Epithelial cell of proximal tubule (primary cell): ENCODE results near the gene ANKLE2. TPM values are rescaled to one million over a fixed set of nuclear protein-coding genes. Genes with fewer than 3 reads are reported as not detected.
"Not testable (repeated sequence)": the region's sequence is repeated elsewhere in the genome, so short reads cannot be mapped to it uniquely, and the experiment has no call there.

Source experiments
- DNase-seq: peaks from one replicate; pipeline ENCODE4 v3.0.0-alpha.2; 2011; ENCODE audit warnings: low read depth
- H3K4me3 ChIP-seq: 2 replicates; pipeline ENCODE4 v1.5.1; 2011; ENCODE audit warnings: low read depth, mild to moderate bottlenecking, low read length
- total RNA-seq: library from RNA; depleted of rRNA; stranded (reverse); fragments of >200 nt; gene quantifications from 2 replicates; pipeline ENCODE4 v1.2.3, GENCODE V29; 2015
- TF ChIP-seq, protein P1 (sequence below): conservative IDR thresholded peaks from 2 replicates; pipeline ENCODE4 v1.5.1; 2012; ENCODE audit warnings: low read depth, mild to moderate bottlenecking, low read length

ANKLE2 gene
- total RNA-seq, 1 donor from 2014 or later: 111 TPM

DNA sequence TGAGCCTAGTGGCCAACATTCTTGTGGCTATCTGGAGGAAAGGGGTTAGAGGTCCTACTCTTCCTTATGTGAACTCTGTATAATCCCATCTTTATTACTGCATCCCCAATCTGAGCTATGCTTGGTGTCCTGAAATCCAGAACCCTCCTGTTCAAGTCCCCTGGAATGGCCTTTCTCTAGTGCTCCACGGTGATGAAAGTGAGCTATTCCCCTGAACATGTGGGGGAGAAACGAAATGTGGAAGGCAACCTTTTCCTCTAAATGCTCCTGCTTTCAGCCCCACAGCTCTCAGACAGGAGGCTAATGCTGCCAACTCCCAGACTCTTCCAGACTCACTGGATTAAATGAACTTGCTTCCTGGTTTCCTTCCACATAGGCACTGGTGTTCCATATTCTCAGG is 53.5 kb downstream of the ANKLE2 start:
- no peak overlapping the region for H3K4me3 ChIP-seq
- TF ChIP-seq, protein P1, sequence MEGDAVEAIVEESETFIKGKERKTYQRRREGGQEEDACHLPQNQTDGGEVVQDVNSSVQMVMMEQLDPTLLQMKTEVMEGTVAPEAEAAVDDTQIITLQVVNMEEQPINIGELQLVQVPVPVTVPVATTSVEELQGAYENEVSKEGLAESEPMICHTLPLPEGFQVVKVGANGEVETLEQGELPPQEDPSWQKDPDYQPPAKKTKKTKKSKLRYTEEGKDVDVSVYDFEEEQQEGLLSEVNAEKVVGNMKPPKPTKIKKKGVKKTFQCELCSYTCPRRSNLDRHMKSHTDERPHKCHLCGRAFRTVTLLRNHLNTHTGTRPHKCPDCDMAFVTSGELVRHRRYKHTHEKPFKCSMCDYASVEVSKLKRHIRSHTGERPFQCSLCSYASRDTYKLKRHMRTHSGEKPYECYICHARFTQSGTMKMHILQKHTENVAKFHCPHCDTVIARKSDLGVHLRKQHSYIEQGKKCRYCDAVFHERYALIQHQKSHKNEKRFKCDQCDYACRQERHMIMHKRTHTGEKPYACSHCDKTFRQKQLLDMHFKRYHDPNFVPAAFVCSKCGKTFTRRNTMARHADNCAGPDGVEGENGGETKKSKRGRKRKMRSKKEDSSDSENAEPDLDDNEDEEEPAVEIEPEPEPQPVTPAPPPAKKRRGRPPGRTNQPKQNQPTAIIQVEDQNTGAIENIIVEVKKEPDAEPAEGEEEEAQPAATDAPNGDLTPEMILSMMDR: no peak
- no peak for DNase-seq

DNA sequence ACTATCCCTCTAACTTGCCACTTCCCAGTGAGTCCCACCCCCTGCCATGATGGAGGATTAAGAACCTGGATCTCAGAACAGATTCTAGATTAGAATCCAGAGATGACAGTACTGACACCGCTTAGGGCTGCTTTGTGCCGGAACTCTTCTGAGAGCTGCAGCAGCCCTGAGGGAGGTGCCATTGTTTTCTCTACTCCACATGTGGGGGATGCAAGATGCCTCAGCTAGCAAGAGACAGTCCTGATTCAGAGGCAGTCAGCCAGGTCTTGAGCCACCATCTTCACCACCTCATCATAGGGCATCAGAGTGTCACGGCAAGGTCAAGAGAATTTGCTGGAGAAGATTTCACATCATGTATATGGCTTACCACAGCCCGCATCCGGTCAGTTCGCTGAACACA is 54.4 kb downstream of the ANKLE2 start:
- H3K4me3 ChIP-seq: no peak overlapping the region
- TF ChIP-seq, protein P1: no peak
- DNase-seq: no peak

DNA sequence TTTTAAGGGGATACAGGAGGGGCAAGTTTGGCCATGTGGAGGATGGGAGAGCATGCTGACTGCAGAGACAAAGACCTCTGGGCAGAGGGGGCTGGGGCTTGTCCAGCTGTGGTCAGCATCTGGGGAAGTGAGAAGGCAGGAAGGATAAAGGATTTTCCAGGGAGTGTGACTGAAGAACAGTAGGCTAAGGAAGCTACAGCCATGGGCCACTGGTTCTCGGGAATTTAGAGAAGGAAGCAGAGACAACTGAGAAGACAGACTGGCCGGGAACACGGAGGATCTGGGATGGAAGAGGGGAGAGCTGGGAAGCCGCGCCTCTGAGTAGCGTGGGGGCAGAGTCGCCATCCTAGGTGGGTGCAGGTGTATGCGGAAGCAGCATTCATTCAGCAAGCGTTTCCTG is 58.0 kb downstream of the ANKLE2 start:
- DNase-seq: no peak
- TF ChIP-seq, protein P1: no peak
- no peak overlapping the region for H3K4me3 ChIP-seq

DNA sequence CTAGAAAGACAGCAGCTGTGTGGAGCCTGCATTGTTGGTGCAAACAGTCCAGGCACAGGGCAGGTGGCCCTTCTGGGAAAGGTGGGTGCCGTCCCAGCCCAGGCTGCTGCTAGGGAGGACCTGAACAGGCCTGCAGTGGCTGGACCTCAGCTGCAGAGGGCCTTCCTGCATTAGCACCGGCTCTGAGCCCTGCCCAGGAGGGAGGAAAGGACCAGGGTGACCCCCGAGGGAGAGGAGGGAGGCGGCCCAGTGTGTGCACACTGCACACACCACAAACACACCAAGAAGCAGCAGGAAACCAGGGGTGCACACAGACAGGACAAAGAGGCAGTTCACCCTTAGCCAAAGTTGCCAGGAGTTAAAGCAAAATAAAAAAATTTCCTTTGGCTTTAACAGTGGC is 59.0 kb downstream of the ANKLE2 start:
- TF ChIP-seq, protein P1: no peak
- DNase-seq: no peak
- H3K4me3 ChIP-seq: no peak overlapping the region

DNA sequence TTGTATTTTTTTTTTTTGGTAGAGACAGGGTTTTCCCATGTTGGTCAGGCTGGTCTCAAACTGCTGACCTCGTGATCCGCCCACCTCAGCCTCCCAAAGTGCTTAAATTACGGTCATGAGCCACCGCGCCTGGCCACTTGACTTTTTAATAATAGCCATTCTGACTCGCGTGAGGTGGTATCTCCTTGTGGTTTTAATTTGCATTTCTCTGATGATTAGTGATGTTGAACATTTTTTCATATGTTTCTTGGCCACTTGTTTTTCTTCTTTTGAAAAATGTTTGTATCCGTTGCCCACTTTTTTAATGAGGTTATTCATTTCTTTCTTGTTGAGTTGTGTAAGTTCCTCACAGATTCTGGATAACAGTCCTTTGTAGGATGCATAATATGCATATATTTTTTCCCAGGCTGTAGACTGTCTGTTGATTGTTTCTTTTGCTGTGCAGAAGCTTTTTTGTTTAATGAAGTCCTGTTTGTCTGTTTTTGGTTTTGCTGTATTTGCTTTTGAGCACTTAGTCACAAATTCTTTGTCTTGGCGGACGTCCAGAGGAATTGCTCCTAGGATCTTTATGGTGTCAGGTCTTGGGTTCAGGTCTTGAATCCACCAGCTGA is 61.3 kb downstream of the ANKLE2 start:
- no peak overlapping the region for H3K4me3 ChIP-seq
- TF ChIP-seq, protein P1: no peak
- no peak for DNase-seq

DNA sequence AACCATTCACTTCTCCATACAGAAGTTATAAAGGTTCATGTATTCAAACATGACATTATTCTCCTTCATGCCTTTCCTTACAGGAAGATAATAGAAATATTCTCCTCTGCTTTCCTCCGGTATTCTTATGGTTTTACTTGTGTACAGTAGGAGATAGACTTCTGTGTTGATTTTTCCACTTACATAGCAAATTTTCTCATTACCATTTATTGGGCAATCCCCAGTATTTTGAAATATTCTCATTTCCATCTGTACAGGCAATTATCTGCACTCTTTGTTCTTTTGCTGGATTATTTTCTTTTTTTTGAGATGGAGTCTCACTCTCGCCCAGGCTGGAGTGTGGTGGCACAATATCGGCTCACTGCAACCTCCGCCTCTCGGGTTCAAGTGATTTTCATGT is 63.3 kb downstream of the ANKLE2 start:
- no peak overlapping the region for H3K4me3 ChIP-seq
- TF ChIP-seq, protein P1: no peak
- no peak for DNase-seq

DNA sequence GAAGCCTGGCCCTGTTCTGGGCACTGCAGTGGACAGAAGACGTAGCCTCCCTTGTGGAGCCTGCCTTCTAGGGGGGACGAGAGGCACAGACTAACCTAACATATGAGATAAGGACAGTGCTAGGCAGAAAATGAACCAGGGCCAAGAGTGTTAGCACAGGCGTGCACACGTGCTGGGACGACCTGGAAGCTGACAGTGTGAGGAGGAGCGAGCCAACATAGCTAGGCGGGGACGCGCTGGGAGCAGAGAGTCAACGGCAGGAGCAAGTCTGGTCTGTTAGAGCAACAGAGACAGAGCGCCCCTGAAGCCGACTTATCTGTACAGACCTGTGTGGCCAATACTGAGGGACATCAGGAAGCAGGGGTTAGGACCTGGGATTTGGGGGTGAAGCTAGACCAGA is 66.2 kb downstream of the ANKLE2 start:
- H3K4me3 ChIP-seq: no peak overlapping the region
- TF ChIP-seq, protein P1: no peak
- DNase-seq: no peak

DNA sequence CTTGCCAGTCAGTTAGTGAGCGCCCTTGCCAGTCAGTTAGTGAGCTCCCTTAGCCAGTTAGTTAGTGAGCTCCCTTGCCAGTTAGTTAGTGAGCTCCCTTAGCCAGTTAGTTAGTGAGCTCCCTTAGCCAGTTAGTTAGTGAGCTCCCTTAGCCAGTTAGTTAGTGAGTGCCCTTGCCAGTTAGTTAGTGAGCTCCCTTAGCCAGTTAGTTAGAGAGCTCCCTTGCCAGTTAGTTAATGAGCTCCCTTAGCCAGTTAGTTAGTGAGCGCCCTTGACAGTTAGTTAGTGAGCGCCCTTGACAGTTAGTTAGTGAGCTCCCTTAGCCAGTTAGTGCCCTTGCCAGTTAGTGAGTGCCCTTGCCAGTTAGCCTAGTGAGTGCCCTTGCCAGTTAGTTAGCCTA is 66.7 kb downstream of the ANKLE2 start:
- DNase-seq, H3K4me3 ChIP-seq: not testable (repeated sequence)

DNA sequence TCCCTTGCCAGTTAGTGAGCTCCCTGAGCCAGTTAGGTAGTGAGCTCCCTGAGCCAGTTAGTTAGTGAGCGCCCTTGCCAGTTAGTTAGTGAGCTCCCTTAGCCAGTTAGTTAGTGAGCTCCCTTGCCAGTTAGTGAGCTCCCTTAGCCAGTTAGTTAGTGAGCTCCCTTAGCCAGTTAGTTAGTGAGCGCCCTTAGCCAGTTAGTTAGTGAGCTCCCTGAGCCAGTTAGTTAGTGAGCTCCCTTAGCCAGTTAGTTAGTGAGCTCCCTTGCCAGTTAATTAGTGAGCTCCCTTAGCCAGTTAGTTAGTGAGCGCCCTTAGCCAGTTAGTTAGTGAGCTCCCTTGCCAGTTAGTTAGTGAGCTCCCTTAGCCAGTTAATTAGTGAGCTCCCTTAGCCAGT is 69.6 kb downstream of the ANKLE2 start:
- DNase-seq: not testable (repeated sequence)

More for the DNA sequence above, 69.6 kb downstream of the ANKLE2 start:
- not testable (repeated sequence) for H3K4me3 ChIP-seq
